ENCODE measurements around the gene MEP1B.
"Not testable (repeated sequence)": the region's sequence is repeated elsewhere in the genome, so short reads cannot be mapped to it uniquely, and the experiment has no call there.

MEP1B gene

GRCh38 chr18:32189790-32190189, at the start of gene MEP1B:
MEP1B (plus strand) TSS chr18:32190039; CDS start chr18:32190071, 32 bp downstream.
- DNase-seq = no peak

- no peak for DNase-seq
Measured at GRCh38 chr18:32148185-32148870, 41.5 kb upstream of the MEP1B start.

GRCh38 chr18:32152705-32153448, 37.0 kb upstream of the MEP1B start:
- no peak for DNase-seq

GRCh38 chr18:32156855-32157254, 33.0 kb upstream of the MEP1B start:
- DNase-seq = no peak

- DNase-seq = no peak
Measured at GRCh38 chr18:32157580-32157979, 32.3 kb upstream of the MEP1B start.

GRCh38 chr18:32158108-32158624, 31.7 kb upstream of the MEP1B start:
- peak; percentile 11 to 53 (median 28) for DNase-seq

GRCh38 chr18:32158631-32159030, 31.2 kb upstream of the MEP1B start:
- DNase-seq = not testable (repeated sequence)

- no peak for DNase-seq
Measured at GRCh38 chr18:32160547-32160946, 29.3 kb upstream of the MEP1B start.

- no peak for DNase-seq
Measured at GRCh38 chr18:32167980-32168730, 21.7 kb upstream of the MEP1B start.

- DNase-seq = no peak
Measured at GRCh38 chr18:32173654-32174053, 16.2 kb upstream of the MEP1B start.

GRCh38 chr18:32174719-32175118, 15.1 kb upstream of the MEP1B start:
- no peak for DNase-seq

GRCh38 chr18:32175265-32175664, 14.6 kb upstream of the MEP1B start:
- no peak for DNase-seq

- not testable (repeated sequence) for DNase-seq
Measured at GRCh38 chr18:32176745-32177144, 13.1 kb upstream of the MEP1B start.

- no peak for DNase-seq
Measured at GRCh38 chr18:32177530-32177929, 12.3 kb upstream of the MEP1B start.

- no peak for DNase-seq
Measured at GRCh38 chr18:32183503-32183902, 6.3 kb upstream of the MEP1B start.

- DNase-seq = no peak
Measured at GRCh38 chr18:32190209-32190608, 370 bp downstream of the MEP1B start.

- DNase-seq = no peak
Measured at GRCh38 chr18:32195881-32196815, 6.3 kb downstream of the MEP1B start.

GRCh38 chr18:32200766-32201165, 10.9 kb downstream of the MEP1B start:
- no peak for DNase-seq

- no peak for DNase-seq
Measured at GRCh38 chr18:32201948-32202672, 12.3 kb downstream of the MEP1B start.

GRCh38 chr18:32208023-32208422, 18.2 kb downstream of the MEP1B start:
- no peak for DNase-seq

GRCh38 chr18:32208577-32208976, 18.7 kb downstream of the MEP1B start:
- DNase-seq = no peak

Measured in activated naive CD4-positive, alpha-beta T cell (primary cell).